K562 (cell line): Measurements from ENCODE around the gene PLEKHH2. TPM values are rescaled to one million over a fixed set of nuclear protein-coding genes. Genes with fewer than 3 reads are reported as not detected.

Experiments used
- ATAC-seq: fragments of 200-7000 bp; cut with Tn5 transposase; 3 replicates; pipeline ENCODE4 v1.9.1; 2020; ENCODE audit warnings: moderate library complexity
- BruUV-seq: library from RNA; stranded (reverse); fragments of 400-500 nt; replicated peaks from 2 replicates; lab custom pipeline; 2021; lab: Mats Ljungman, UMichigan
- CTCF ChIA-PET: fragments of 300-600 bp; formaldehyde crosslinking; extraction: SDS; loops from one replicate; lab custom pipeline; 2021; ENCODE audit warnings: low intra/inter-chr PET ratio; lab: Yijun Ruan, JAX
- POLR2A ChIA-PET: fragments of 300-600, 350-650 bp; sonication (Branson Sonifier 250); formaldehyde crosslinking; extraction: SDS; loops from one replicate; lab custom pipeline; 2021; ENCODE audit warnings: antibody characterized with exemption, inconsistent platforms; lab: Yijun Ruan, JAX
- DNase-seq, 4 experiments: peaks; one replicate each; pipeline versions ENCODE4 v3.0.0 to v3.0.0-alpha.2; 2011 to 2018; ENCODE audit warnings: low spot score in 3 of 4, mixed read lengths in 3 of 4; ENCODE audit errors: extremely low read depth in 1 of 4
- FAIRE-seq: peaks from 2 replicates; lab custom pipeline; 2011; peaks lifted over from hg19 to GRCh38; lab: Jason Lieb, UNC
- H2AFZ ChIP-seq: 2 replicates; pipeline ENCODE4 v1.6.0; 2011; ENCODE audit warnings: low read depth, low read length, control low read depth, inconsistent platforms
- H3K27ac ChIP-seq: fragments of 200-600 bp; 3 replicates; pipeline ENCODE4 v1.8.0; 2011; ENCODE audit warnings: low read depth, mild to moderate bottlenecking, control low read depth, inconsistent platforms, low read length, moderate library complexity, mixed read lengths; ENCODE audit errors: extremely low read depth
- H3K27me3 ChIP-seq, 2 experiments: fragments of 300-600 bp in 1 of 2; 2 replicates in 1 of 2; 3 replicates in 1 of 2; pipeline versions ENCODE4 v1.6.0 to v1.8.0; 2011; ENCODE audit warnings: inconsistent platforms in 2 of 2, low read length in 2 of 2, mild to moderate bottlenecking in 1 of 2, mixed read lengths in 1 of 2, moderate library complexity in 1 of 2; ENCODE audit not compliant: control insufficient read depth in 2 of 2, insufficient read depth in 2 of 2
- H3K36me3 ChIP-seq: fragments of 300-600 bp; 3 replicates; pipeline ENCODE4 v1.8.0; 2011; ENCODE audit warnings: mild to moderate bottlenecking, low read length, inconsistent platforms; ENCODE audit not compliant: control insufficient read depth, insufficient read depth
- H3K4me1 ChIP-seq, 2 experiments: fragments of 200-600 bp in 1 of 2; replicated peaks in 1 of 2; 2 replicates in 1 of 2; 3 replicates in 1 of 2; pipeline versions ENCODE4 v1.5.1 to v1.8.0; 2011; ENCODE audit warnings: inconsistent platforms in 2 of 2, low read length in 2 of 2, mild to moderate bottlenecking in 1 of 2, mixed read lengths in 1 of 2, moderate library complexity in 1 of 2; ENCODE audit not compliant: control insufficient read depth in 2 of 2, insufficient read depth in 2 of 2
- H3K4me2 ChIP-seq: 2 replicates; pipeline ENCODE4 v1.6.1; 2011; ENCODE audit warnings: low read length, control low read depth, inconsistent platforms, mixed read lengths; ENCODE audit not compliant: insufficient read depth
- H3K4me3 ChIP-seq: fragments of 200-600 bp; sonication (generic), shearing (Covaris generic); 2 replicates; pipeline ENCODE4 v1.5.1; 2016; ENCODE audit warnings: control low read depth, inconsistent platforms
- H3K79me2 ChIP-seq: fragments of 200-600 bp; 3 replicates; pipeline ENCODE4 v1.8.0; 2011; ENCODE audit warnings: low read length, inconsistent platforms; ENCODE audit not compliant: control insufficient read depth, insufficient read depth
- H3K9ac ChIP-seq, 2 experiments: 2 replicates each; pipeline versions ENCODE4 v1.6.0 to v1.6.1; 2011; ENCODE audit warnings: low read depth in 2 of 2, low read length in 2 of 2, control low read depth in 1 of 2, inconsistent platforms in 1 of 2, mild to moderate bottlenecking in 1 of 2, mixed read lengths in 1 of 2; ENCODE audit not compliant: insufficient read depth in 1 of 2
- H3K9me1 ChIP-seq: one replicate; pipeline ENCODE4 v1.6.0; 2011; ENCODE audit warnings: inconsistent platforms, mild to moderate bottlenecking, low read length, moderate library complexity; ENCODE audit not compliant: control insufficient read depth, insufficient read depth
- H3K9me3 ChIP-seq: replicated peaks from 2 replicates; pipeline ENCODE4 v1.5.1; 2011; ENCODE audit warnings: low read depth, low read length, inconsistent platforms; ENCODE audit not compliant: control insufficient read depth, insufficient read depth
- H4K20me1 ChIP-seq: replicated peaks from 2 replicates; pipeline ENCODE4 v1.6.1; 2011; ENCODE audit warnings: low read length, inconsistent platforms, mixed read lengths; ENCODE audit not compliant: control insufficient read depth, insufficient read depth
- CTCF ChIP-seq, 3 experiments: IDR thresholded peaks in 2 of 3; conservative IDR thresholded peaks in 1 of 3; 2 replicates each; pipeline ENCODE4 v1.5.1; 2011 to 2012; ENCODE audit warnings: low read length in 3 of 3, mild to moderate bottlenecking in 3 of 3, control low read depth in 2 of 3, improper control_type of control experiment in 1 of 3, inconsistent platforms in 1 of 3, low read depth in 1 of 3, mixed read lengths in 1 of 3, moderate library complexity in 1 of 3; ENCODE audit not compliant: insufficient read depth in 2 of 3
- CXXC5 ChIP-seq: fragments of 250-450 bp; sonication (Bioruptor Pico); IDR thresholded peaks from 2 replicates; pipeline ENCODE4 v1.8.0; 2022; ENCODE audit warnings: inconsistent platforms, mild to moderate bottlenecking, moderate library complexity
- EWSR1 ChIP-seq: fragments of 450-650 bp; IDR thresholded peaks from 2 replicates; pipeline ENCODE4 v1.6.1; 2018; ENCODE audit warnings: borderline replicate concordance, mild to moderate bottlenecking, low read depth, moderate library complexity; ENCODE audit not compliant: partially characterized antibody
- RAD21 ChIP-seq, 2 experiments: fragments of 250-450 bp in 1 of 2; fragments of 450-650 bp in 1 of 2; sonication (Bioruptor Pico) in 1 of 2; formaldehyde crosslinking in 1 of 2; IDR thresholded peaks in 1 of 2; conservative IDR thresholded peaks in 1 of 2; 2 replicates each; pipeline versions ENCODE4 v1.4.0 to v1.8.0; 2020 to 2022; ENCODE audit warnings: mild to moderate bottlenecking in 2 of 2, moderate library complexity in 1 of 2
- SMC3 ChIP-seq: conservative IDR thresholded peaks from 2 replicates; pipeline ENCODE4 v1.6.1; 2011; ENCODE audit warnings: low read depth, low read length, improper control_type of control experiment; ENCODE audit not compliant: insufficient read depth
- SP2 ChIP-seq: IDR thresholded peaks from 2 replicates; pipeline ENCODE4 v1.6.1; 2011; ENCODE audit warnings: mild to moderate bottlenecking, low read depth, low read length, moderate library complexity; ENCODE audit not compliant: poor library complexity, severe bottlenecking; ENCODE audit errors: extremely low read depth
- STAT5B ChIP-seq: fragments of 250-450 bp; sonication (Bioruptor Pico); IDR thresholded peaks from 2 replicates; pipeline ENCODE4 v1.8.0; 2021; ENCODE audit warnings: mild to moderate bottlenecking, inconsistent platforms
- WGBS: fragments of 100-300 bp; shearing (Covaris generic); methylation state at CpG from one replicate; pipeline ENCODE4 v1.1.6; 2016; ENCODE audit warnings: low coverage, mixed read lengths; ENCODE audit not compliant: insufficient coverage; ENCODE audit errors: missing lambda C conversion rate; 5-methylcytosine and 5-hydroxymethylcytosine counted together
- in situ Hi-C: fragments of 300-500 bp; cut with MboI; formaldehyde crosslinking; loops from 4 replicates; pipeline ENCODE4 v1.15.0; 2018; ENCODE audit warnings: inconsistent platforms, mixed read lengths
- intact Hi-C: fragments of 100-400 bp; cut with micrococcal nuclease; formaldehyde crosslinking; loops from 2 replicates; pipeline ENCODE4 v1.14.2; 2022
- polyA plus RNA-seq, 8 experiments: library from polyadenylated mRNA; depleted of rRNA in 4 of 8; stranded (reverse) in 5 of 8; unstranded in 3 of 8; fragments of >200 nt; fragmentation: Nextera tagmentation in 2 of 8; fragmentation: Illumina TruSeq in 1 of 8; extraction: Ambion mirVana in 2 of 8; extraction: Trizol in 1 of 8; gene quantifications; 2 replicates each; pipeline versions ENCODE4 v1.2.1 to v1.2.3, GENCODE V29; 2011 to 2014; ENCODE audit warnings: inconsistent platforms in 1 of 8, missing spikeins in 1 of 8
- total RNA-seq, 7 experiments: library from RNA; depleted of rRNA in 6 of 7; stranded (reverse); fragments of >200 nt in 6 of 7; fragmentation: Illumina TruSeq in 2 of 7; extraction: Trizol in 2 of 7; gene quantifications; 2 replicates each; pipeline versions ENCODE4 v1.2.1 to v1.2.3, GENCODE V29; 2011 to 2021; ENCODE audit warnings: low replicate concordance in 1 of 7
- TF ChIP-seq, protein P1 (sequence below): fragments of 250-450 bp; sonication (Bioruptor Pico); IDR thresholded peaks from 2 replicates; pipeline ENCODE4 v1.6.1; 2021; ENCODE audit warnings: mild to moderate bottlenecking

The PLEKHH2 gene
- total and polyA plus RNA-seq, 9 of the 15 experiments (the other 6 are each of a cell fraction or from before 2014, with no cell fraction given): 0.77 to 13.5 (median 2.7) TPM

DNA sequence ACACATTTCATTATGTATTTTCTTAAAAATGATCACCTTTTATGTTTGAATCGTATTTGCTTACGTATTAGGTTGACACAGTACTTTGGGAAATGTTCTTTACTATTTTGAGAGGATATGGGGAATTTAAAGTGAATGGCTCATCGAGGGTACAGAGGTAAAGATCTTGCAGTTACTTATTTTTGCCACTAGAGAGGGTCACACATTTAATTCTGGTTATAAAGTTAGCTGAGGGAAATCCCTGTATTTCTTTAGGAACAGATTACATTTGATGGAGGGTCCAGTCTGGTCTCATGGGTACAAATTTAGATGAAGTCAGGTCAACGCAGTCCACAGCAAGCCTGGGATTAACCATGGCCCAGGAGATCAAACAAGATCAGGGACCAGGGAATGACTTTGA is 161.2 kb downstream of the PLEKHH2 start:
- WGBS: 10% methylated on average over 4 of the region's 4 CpGs
- intact Hi-C loops: no loop called here
- Histone ChIP-seq H3K36me3 (no peaks in the 10 kb centered on the region; the same call in 2 of the 3 replicates), H3K79me2 (no peaks in the 10 kb centered on the region), H3K9ac (no peak overlapping the region), H3K9me1 (no peaks in the 10 kb centered on the region), H4K20me1 (no peaks in the 10 kb centered on the region), H3K4me1 (no peaks in the 10 kb centered on the region), H3K9me3 (no peaks in the 10 kb centered on the region), H2AFZ (no peak overlapping the region), H3K4me3 (no peak overlapping the region), H3K4me2 (no peak overlapping the region), H3K27ac (no peak overlapping the region), H3K27me3 (no peaks in the 10 kb centered on the region)
- TF ChIP-seq EWSR1 (peak; percentile 49), RAD21 (CRISPR knock-in tag; conservative IDR thresholded peaks at IDR 0.05 in 1 of 2, IDR thresholded peaks at IDR 0.05 in 1 of 2) (peak in 1 of 2 experiments; percentile 42; a peak in 1 of 4 replicates), CTCF (IDR thresholded peaks at IDR 0.05 in 2 of 3, conservative IDR thresholded peaks at IDR 0.05 in 1 of 3; ENCODE audit: insufficient read depth in 2 of 3, low read depth in 1 of 3, low read length in 3 of 3) (peak in 2 of 3 experiments; percentile 49 to 50; a peak in 4 of 6 replicates), STAT5B (CRISPR knock-in tag) (no peak), SP2 (no peak), SMC3 (peak; percentile 34; the same call in 1 of the 2 replicates), CXXC5 (CRISPR knock-in tag) (no peak)
- TF ChIP-seq, protein P1, sequence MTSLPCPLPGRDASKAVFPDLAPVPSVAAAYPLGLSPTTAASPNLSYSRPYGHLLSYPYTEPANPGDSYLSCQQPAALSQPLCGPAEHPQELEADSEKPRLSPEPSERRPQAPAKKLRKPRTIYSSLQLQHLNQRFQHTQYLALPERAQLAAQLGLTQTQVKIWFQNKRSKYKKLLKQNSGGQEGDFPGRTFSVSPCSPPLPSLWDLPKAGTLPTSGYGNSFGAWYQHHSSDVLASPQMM (CRISPR knock-in tag): no peak
- FAIRE-seq (peak; percentile 67), ATAC-seq (peak; percentile 78), DNase-seq (peak; percentile 6 to 32 (median 28))
- in situ Hi-C loops: no loop called here
- BruUV-seq: no TSS peak
- POLR2A ChIA-PET: no interaction called here
- CTCF ChIA-PET: no interaction called here
